COLO829 (cell line): Measurements from ENCODE around the gene ARHGAP15.

Experiments
- DNase-seq: peaks from one replicate; pipeline ENCODE4 v3.0.0; 2012; ENCODE audit warnings: low spot score

The ARHGAP15 gene

DNA sequence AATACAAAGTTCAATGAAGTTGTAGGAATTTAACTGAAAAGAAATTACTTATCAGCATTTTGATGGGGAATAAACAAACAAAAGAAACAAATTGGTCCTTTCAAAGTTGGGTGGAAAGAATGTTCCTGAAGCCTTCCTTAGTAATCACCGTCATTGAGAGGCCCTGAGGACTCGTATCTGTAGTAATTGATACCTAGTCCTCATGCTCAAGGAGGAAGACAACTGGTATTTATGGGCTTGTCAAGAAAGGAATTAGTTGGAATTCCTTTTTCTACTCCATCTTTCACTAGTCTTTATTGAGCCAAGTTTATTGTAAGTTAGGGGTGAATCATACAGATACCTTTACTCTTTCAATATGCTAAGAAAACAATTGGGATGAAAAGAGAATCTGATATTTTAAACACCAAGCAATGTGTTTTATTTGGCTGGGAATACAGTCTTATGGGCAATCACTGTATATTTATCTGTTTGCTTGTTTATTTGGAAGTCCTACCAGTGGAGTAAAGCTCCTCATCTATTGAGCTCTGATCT, 324.8 kb downstream of the ARHGAP15 start:
- DNase-seq: no peak

DNA sequence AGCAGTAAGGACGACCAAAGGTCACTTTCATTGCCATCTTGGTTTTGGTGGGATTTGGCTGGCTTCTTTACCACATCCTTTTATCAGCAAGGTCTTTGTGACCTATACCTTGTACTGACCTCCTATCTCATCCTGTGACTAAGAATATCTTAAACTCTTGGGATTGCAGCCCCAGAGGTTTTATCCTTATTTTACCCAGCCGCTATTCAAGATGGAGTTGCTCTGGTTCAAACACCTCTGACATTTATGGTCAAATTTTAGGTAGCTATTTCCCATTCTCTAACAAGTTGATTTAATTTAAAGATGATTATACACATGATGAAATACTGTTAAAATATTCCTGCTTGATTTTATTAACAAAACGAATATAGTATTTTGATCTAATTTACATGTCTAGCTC, 326.1 kb downstream of the ARHGAP15 start:
- DNase-seq: no peak

DNA sequence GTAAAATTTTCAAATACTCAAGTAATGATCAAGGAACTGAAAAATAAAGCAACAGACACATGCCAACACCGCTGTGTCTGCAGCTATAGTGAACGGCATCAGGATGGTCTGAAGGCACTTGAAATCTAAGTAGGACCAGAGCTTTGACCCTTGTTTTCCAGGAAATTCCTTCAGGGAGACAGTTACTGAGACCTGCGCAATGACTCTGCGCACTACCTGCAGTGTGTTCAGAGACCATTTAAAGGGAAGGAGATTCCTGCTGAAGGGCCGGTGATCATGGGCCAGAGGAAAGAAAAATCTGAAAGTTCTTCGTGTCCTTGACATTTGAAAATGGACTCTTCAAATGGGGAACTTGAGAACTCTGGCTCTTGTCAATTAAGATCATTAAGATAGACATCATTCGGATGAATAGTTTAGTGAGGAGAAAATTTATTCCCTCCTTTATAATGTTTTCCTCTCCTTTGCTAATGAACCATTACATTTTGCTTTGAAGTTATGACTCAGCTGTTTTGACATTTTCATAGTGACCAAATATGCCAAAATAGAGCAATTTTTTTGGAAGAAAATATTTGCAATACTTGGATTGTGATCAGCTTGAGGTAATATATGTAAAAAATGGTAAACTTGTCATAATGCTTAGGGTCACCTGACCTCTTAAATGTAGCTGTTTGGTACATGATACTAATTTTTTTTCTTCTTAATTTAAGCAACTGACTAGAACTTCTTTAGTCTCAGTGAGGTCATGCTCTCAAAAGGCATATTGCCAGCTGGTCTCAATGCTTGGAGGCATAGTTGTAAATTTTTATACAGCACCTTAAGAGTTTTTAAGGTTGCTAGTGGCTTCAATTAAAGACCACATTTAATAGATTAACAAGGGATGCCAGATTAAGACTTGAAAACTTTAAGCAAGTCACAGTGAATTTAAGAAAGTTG, 329.3 kb downstream of the ARHGAP15 start:
- no peak for DNase-seq

DNA sequence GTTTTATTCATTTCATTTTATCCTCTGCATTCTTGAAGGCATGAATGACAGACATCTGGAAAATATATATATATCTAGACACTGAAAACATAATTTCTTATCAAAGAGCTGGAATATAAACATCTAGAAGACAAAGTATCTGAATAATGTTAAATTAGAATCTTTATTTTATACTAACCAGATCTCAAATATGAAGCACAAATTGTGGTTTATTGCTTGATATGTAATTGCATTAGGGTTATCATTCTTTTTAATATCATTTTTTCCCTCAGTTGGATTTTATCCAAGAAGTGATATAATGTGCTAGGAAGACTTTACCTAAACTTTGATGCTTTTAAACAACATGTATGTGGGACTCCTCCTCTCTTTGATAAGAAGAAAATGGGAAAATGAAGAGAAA, 331.2 kb downstream of the ARHGAP15 start:
- no peak for DNase-seq

DNA sequence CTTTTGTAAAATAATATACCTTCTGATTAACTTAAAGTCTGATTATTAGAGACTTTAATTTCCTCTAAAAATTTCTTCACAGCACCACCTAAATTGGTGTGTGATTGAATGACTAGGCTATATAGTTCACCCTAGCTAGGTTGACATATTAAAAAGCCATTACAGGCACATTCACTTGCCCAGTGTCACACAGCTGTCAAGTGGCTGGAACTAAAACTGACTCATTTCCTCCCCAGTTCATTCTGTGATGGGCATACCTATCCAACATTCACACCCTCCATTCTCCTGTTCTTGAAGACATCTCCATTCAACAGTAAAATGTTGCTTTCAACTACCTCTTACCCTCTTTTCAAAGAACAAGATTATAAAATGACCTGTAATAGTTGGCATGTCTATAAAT, 334.5 kb downstream of the ARHGAP15 start:
- DNase-seq: no peak

DNA sequence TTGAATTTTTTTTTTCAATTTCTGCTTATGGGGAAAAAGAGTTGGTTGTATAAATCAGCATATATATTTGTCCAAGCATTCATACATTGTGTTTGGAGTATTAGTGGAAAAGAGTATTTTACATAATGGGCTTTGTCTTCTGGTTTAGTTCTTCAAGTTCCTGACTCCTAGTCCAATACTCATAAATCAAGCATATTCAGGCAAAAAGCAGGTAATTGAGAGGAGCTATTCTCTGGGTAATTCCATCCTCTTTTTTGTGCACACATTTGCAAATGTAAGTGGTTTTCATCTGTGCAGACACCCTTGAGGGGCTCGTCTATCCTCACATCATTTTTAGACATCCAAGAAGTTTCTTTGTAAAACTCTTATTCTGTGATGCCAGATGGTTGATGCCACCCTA, 337.2 kb downstream of the ARHGAP15 start:
- DNase-seq: no peak

DNA sequence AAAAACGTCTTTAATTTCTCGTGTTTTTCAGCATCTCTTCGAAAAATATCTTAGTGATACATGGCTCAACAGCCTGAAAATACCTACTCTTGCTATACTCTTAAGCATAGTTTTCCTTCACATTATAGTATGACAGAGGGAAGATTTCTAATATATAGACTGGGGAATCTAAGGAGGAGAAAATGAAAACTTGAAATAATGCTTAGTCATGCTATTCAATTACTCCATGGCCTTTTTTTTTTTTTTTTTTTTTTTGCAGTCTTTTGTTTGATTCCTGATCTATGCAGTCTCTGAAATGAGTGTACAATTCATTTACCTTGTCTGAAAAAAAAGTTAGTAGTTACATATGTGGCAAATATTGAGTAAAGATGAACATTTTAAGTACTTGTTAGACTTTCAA, 337.8 kb downstream of the ARHGAP15 start:
- DNase-seq: no peak

DNA sequence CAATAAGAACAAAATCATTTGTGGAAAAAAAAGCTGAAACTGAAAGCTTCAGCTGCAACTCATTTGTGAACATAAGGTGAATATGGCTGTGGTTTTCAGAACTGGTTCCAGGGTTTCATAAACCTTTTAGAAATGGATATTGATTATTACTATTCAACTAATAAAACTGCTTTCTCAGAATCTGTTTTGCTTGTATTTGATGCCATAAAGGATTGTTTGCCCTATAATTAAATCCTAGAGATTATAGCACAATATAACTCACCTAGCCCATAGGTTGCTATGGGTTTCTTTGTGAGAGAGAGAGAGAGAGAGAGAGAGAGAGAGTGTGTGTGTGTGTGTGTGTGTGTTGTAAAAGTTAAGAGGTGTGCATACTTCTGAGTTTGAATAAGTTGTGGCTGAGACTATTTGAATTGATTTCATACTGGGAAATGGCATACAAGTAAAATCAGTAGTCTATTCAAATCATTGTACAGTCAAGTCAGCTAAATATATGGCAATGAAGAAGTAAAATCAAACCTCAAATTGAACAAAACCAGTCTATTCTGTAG, 339.2 kb downstream of the ARHGAP15 start:
- DNase-seq: no peak

DNA sequence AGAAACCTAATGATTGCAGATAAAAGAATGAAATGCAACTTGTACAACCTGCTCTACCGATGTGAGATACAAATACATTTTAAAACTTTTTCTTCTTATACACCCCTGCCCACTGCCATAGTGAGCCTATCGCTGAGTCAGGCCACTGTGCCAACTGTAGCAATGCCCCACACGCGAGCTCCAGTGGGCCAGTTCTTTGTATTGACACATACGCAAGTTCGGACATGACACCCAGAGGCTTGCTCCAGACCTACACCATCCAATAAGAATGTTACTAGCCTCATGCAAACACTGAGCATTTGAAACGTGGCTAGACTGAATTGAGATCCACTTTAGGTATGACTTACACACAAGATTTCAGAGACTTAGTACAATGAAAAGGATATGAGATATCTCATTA, 340.1 kb downstream of the ARHGAP15 start:
- DNase-seq: no peak

DNA sequence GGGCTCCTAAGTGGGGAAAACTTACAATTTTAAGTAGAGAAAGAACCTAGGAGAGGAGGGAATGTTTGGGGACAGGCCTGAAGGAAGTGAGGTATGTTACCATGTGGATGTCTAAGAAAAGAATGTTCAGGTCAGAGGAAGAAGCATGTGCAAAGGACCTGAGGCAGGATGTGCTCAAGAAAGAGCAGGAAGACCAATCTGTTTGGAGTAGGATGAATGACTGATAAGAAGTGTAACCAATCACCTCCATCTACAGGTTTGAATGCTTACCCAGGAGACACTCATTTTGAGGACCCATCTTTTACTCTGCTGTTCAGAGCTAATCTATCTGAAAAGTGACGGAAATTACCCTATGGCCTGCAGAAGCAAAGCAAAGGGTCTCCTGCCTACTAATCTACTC, 342.3 kb downstream of the ARHGAP15 start:
- no peak for DNase-seq

DNA sequence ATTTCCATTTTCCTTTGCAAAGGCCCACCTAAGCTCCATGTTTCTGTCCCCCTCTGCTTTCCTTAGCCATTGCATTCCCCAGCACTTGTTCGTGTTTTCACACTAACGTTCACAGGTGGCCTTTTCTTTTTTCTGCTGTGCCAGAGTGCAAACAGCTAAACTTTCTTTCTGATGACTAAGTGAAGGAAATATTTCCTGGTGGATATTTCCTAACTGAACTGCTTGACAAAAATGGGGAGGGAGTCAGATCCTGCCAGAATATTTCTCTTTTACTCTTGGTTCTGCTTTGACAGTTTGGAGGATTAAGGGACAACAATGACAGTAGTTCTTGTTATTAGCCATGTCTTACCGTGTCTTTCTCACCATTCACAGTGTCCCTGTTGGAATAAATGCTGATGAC, 344.0 kb downstream of the ARHGAP15 start:
- no peak for DNase-seq

DNA sequence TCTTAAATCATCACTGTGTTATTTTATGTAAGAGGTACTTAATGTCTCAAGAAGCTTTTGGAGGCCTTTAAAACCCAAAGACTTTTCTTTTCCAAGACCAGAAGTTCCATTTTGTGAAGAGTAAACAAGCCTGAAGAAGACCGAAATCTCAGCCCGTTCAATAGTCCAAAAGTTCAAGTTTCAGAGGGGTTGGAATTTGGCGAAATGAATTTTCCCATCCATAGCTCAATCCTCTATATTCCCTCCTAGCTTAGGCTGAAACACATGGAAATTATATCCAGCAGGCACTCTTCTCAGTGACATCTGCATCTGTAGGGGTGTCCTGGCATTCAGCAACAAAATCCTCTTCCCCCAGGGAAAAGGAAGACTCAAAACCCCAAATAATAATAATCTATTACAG, 344.6 kb downstream of the ARHGAP15 start:
- no peak for DNase-seq

DNA sequence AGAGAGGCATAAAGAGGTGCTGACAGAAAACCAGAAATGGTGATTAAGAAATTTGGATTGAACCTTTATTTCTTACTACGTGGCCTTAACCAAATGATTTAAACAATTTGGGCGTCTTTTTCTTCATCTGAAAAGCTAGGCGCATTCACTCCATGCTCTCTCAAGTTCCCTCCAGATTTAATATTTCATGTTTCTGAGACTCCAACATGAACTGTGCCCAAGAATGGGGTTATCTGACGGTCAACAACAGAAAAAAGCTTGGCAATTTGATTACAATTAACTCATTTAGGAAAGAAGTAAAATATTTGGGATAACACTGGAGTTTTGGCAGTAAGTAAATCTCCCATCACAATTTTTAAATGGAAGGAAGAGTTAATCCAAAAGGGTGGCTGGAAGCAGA, 345.4 kb downstream of the ARHGAP15 start:
- no peak for DNase-seq

DNA sequence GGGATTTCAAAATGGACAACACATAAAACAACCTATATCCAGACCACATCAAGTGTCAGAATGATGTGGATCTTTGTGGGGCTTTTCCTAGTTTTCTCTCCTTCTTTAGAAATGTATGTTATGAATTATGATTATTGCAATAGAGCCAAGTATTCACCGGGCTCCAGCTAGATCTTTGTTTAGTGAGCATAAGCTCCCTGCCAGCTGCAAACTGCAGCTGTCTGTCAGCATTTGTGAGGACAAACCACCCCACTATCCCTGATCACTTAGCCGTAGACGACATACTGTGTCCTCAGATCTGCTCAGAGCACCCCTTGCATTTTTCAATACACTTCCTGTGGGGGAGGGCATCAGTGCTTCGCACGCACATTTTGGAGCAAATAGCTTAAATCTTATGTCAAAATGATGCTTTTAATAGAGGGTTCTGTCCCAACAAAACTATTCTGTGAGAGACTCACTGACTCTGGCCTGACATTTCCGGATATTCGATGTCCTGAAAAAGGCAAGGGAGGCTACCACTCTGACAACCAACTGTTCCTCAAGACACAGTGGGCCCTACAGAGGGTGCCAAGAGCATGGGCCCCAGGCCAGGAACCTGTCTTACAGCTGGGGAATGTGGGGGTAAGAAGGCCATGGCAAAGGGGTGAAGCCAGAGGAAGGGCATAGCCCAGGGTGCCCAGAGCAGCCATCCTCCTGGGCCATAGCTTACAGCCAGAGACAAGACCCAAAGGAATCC, 346.0 kb downstream of the ARHGAP15 start:
- no peak for DNase-seq

DNA sequence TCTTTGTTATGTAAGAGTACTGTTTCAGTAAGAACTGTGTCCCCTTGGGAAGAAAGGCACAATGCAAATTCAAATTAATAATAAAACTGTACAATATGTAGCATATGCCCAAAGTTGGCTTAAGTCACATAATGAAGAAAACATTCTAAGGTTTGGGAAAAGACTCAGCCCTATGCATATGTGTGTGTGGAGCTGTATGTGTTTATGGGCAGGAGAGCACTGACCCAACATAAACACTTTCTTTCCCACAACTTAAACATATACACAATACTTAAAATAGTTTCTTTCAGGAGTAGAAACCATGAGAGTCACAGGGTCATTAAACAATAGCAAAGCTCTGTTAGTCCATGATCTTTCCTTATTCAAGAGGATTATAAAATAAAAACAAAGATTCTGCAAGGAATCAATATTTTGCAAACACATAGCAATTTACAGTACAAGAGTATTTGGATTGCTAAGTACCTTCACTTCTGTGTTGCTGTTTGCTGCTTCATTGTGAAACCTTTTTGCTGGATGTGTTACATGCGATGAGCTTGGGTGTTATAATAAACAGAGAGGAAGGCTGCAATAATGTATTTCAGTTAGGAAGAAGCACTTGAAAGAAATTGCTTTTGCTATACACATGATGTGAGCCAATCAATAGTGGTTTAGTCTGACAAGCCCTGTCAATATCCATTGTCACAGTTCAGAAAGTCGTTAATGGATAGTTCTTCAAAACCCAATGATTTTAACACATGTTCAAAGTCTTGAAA, 347.3 kb downstream of the ARHGAP15 start:
- DNase-seq: no peak

DNA sequence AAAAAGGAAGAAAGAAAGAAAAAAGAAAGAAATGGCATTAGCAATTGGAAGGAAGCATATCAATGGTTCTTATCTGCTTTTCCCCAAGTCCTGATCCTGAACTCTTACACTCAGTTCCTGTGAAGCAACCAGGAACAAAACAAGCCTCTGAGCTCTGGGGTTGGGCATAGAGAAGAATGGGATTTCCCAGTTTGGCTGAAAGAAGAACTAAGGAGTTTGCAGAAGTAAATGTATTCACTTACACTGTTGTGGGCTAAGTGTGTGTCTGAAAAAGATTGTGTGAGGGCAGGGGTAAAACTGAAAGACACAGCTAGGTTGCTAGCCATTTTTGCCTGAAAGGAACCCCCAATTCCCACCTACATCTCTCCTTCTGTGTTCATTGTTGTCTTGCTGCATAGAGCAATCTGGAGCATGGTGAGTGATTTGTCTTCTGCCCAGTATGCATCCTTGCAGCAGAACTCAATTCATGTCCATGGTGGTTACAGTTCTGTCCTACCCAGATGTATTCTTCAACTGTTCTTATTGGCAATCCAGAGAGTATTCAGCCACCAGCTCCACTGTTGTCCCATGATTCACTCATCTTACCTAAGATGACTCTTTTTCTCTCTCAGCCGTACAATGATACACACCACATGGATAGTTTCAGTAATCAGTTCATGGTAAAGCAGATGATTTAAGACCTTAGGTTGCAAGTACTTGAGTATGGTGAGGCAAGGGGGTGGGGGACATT, 348.7 kb downstream of the ARHGAP15 start:
- DNase-seq: no peak

DNA sequence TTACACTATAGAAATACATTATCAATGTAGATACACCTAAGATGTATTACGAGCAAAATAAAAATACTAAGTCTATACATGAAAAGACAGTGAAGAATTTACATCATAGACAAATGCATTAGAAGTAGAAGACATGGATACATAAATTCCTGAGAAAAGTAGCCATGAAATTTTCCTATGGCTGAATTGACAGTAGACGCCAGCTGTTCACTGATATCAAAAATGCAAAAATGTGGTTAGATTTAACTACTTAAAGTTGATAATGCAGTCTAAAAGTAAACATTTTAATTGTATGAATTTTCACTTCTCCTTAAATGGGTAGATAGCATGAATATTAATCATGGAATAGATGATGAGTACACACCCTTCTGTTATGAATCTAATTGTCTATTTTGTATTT, 350.9 kb downstream of the ARHGAP15 start:
- DNase-seq: no peak

DNA sequence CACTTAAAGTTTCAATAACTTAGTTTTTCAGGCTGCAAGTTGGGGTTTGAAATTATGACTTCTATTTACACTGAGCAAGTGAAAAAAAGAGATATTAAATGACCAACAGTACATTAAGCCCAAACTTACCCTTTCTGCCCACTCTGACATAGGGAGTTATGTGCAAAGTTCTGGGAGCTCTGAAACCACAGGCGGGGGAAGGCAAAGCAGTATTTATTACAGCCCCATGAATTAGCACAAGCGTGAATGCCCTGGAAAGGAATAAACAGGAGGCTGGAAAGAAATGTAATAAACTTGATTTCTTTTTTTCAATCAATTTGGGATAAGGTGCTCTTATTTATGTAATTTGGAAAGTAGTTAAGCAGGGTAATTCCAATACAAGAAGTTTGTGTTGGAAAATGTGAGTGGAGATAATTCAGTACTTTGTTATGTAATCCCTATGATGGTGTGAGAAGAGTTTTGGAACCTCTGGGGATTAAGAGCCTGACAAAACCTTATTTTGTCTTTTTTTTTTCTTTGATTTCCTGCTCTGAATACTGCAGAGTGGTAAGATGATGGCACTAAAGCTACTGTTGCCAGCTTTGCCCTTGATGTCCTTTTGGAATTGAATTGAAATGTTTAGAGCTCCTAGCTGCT, 351.5 kb downstream of the ARHGAP15 start:
- peak; percentile 13 for DNase-seq

DNA sequence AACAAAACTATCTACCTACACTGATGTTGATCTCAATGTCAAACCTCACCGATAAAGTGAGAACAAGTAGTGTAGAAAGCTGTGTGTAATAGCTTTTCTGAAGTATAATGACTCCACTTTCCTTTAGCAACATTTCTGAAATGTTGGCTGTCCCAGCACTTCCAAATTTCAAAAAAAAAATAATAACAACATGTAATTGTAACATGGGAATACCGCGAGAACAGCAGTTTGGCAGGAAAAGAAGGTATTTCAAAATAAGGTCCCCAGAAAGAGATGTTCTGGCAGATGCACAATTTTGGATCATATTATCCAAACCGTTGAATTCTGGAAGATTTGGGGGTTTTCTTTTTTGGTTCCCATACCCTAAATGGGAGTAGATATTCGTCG, 352.0 kb downstream of the ARHGAP15 start:
- DNase-seq: no peak

DNA sequence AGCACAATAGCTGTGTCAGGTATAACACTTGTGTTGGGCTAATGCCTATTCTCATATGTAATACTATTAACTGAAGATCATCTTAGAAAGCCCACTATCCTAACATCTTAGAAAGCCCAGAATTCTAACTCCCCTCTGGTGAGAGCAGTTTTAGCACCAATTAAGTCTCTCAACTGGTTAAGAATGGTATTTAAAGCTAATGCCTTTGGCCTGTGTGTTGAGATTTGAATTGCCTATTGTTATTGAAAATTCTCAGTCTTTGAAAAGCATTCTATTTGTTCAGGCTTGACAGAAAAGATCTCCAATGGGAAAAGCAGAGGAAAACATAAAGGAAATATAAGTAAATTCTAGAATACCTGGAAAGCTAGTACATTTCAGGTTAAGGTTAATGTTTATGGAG, 352.5 kb downstream of the ARHGAP15 start:
- no peak for DNase-seq

DNA sequence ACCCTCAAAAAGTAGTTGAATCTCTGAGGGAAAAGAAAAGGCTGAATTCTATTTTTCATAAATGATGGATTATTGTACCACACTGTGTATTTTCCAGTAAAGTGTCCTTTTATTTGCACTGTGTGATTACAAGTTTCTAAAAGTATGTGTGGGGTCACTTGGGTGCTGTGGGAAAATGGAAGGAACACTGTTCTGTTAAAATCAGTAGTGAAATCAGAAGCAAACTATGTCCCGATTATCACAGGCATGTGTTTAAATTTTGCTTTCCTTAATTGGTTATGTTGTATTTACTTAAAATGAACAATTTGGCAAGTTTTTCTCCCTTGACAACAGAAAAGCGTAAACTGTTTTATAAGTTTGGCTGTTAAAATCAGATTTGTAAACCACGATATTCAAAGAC, 353.1 kb downstream of the ARHGAP15 start:
- DNase-seq: no peak
